A673 (cell line): Measurements from ENCODE around the gene GLMN. TPM values are rescaled to one million over a fixed set of nuclear protein-coding genes. Genes with fewer than 3 reads are reported as not detected.

Experiments
- BruUV-seq: library from RNA; stranded (reverse); fragments of 400-500 nt; replicated peaks from 2 replicates; lab custom pipeline; 2021; lab: Mats Ljungman, UMichigan
- CTCF ChIA-PET: fragments of 300-600 bp; sonication (Branson Sonifier 250); formaldehyde crosslinking; loops from one replicate; lab custom pipeline; 2022; ENCODE audit warnings: antibody characterized with exemption; lab: Charles Lee
- POLR2A ChIA-PET: fragments of 300-600 bp; sonication (Branson Sonifier 250); formaldehyde crosslinking; loops from one replicate; lab custom pipeline; 2022; ENCODE audit warnings: antibody characterized with exemption; ENCODE audit not compliant: low non-redundant PET; lab: Charles Lee
- DNase-seq: peaks from one replicate; pipeline ENCODE4 v3.0.0-alpha.2; 2015; ENCODE audit warnings: low spot score
- H3K27ac ChIP-seq: fragments of 200-600 bp; sonication (generic); 2 replicates; pipeline ENCODE4 v1.5.1; 2016; ENCODE audit warnings: mixed run types, low read depth, mild to moderate bottlenecking, mixed read lengths, antibody characterized with exemption, low read length; ENCODE audit not compliant: poor library complexity, severe bottlenecking
- H3K27me3 ChIP-seq: fragments of 200-600 bp; sonication (generic); replicated peaks from 2 replicates; pipeline ENCODE4 v1.6.1; 2017; ENCODE audit warnings: mixed run types, low read depth, mild to moderate bottlenecking, mixed read lengths, antibody characterized with exemption, low read length; ENCODE audit not compliant: insufficient read depth, poor library complexity
- H3K36me3 ChIP-seq: fragments of 200-600 bp; sonication (generic); 2 replicates; pipeline ENCODE4 v1.6.1; 2016; ENCODE audit warnings: mixed run types, mild to moderate bottlenecking, mixed read lengths, antibody characterized with exemption, low read length; ENCODE audit not compliant: insufficient read depth, poor library complexity, severe bottlenecking
- H3K4me1 ChIP-seq: fragments of 200-600 bp; sonication (generic); 2 replicates; pipeline ENCODE4 v1.6.1; 2017; ENCODE audit warnings: mixed run types, mild to moderate bottlenecking, mixed read lengths, antibody characterized with exemption, low read length; ENCODE audit not compliant: insufficient read depth, poor library complexity, severe bottlenecking
- H3K4me3 ChIP-seq: fragments of 200-600 bp; sonication (generic); 2 replicates; pipeline ENCODE4 v1.5.1; 2016; ENCODE audit warnings: low read depth, mixed run types, mild to moderate bottlenecking, mixed read lengths, low read length; ENCODE audit not compliant: poor library complexity, severe bottlenecking
- H3K9me3 ChIP-seq: fragments of 200-600 bp; sonication (generic); 2 replicates; pipeline ENCODE4 v1.6.1; 2016; ENCODE audit warnings: mixed run types, low read depth, mild to moderate bottlenecking, mixed read lengths, antibody characterized with exemption, low read length; ENCODE audit not compliant: poor library complexity, severe bottlenecking
- CTCF ChIP-seq: fragments of 300-800, 200-600 bp; sonication (generic); conservative IDR thresholded peaks from 2 replicates; pipeline ENCODE4 v1.5.1; 2017; ENCODE audit warnings: low read depth, mild to moderate bottlenecking, antibody characterized with exemption, low read length, moderate library complexity, mixed read lengths
- EZH2 ChIP-seq: fragments of 200-600 bp; sonication (generic); IDR thresholded peaks from 2 replicates; pipeline ENCODE4 v1.6.1; 2017; ENCODE audit warnings: borderline replicate concordance, low read depth, mild to moderate bottlenecking, mixed read lengths, antibody characterized with exemption, low read length; ENCODE audit not compliant: poor library complexity, severe bottlenecking
- intact Hi-C: fragments of 100-400 bp; cut with micrococcal nuclease; formaldehyde crosslinking; loops from one replicate; pipeline ENCODE4 v1.10.0; 2022; ENCODE audit not compliant: unreplicated experiment
- total RNA-seq: library from RNA; stranded (reverse); gene quantifications from 2 replicates; pipeline ENCODE4 v1.2.3, GENCODE V29; 2021

The GLMN gene
- total RNA-seq, 1 experiment from 2014 or later: 25.6 TPM

GRCh38 chr1:92277105-92277723, 21.6 kb downstream of the GLMN start:
- Histone ChIP-seq H3K27me3 (no peaks in the 10 kb centered on the region), H3K4me1 (no peaks in the 10 kb centered on the region), H3K9me3 (no peaks in the 10 kb centered on the region), H3K4me3 (no peak overlapping the region), H3K36me3 (peaks cover 4% of the 10 kb centered on the region), H3K27ac (no peak overlapping the region)
- CTCF ChIA-PET: no interaction called here
- intact Hi-C loops: no loop called here
- no TSS peak for BruUV-seq
- POLR2A ChIA-PET: no interaction called here
- TF ChIP-seq CTCF (no peak), EZH2 (no peak)
- DNase-seq: no peak

- ChIA-PET CTCF (no interaction called here), POLR2A (no interaction called here)
- BruUV-seq: no TSS peak
- DNase-seq: no peak
- no peaks in the 10 kb centered on the region for H3K27me3 ChIP-seq
- no peak for TF ChIP-seq CTCF
- TF ChIP-seq EZH2: no peak
- H3K36me3 ChIP-seq: peaks cover 4% of the 10 kb centered on the region
- no peaks in the 10 kb centered on the region for H3K4me1 ChIP-seq
- H3K4me3 ChIP-seq: no peak overlapping the region
- no peaks in the 10 kb centered on the region for H3K9me3 ChIP-seq
- no peak overlapping the region for H3K27ac ChIP-seq
- intact Hi-C loops: no loop called here
These were observed 22.7 kb downstream of the GLMN start for GRCh38 chr1:92276082-92276481.

- ChIA-PET CTCF (no interaction called here), POLR2A (interaction anchor here (0.7 kb wide), 1 partner anchor 248 kb away, joined by 3 read pairs; no protein-coding TSS in a partner anchor)
- H3K4me1 ChIP-seq: no peaks in the 10 kb centered on the region
- no peaks in the 10 kb centered on the region for H3K27me3 ChIP-seq
- no TSS peak for BruUV-seq
- TF ChIP-seq CTCF (no peak), EZH2 (no peak)
- intact Hi-C loops: no loop called here
- no peak overlapping the region for H3K27ac ChIP-seq
- peaks cover 4% of the 10 kb centered on the region for H3K36me3 ChIP-seq
- H3K4me3 ChIP-seq: no peak overlapping the region
- DNase-seq: no peak
- H3K9me3 ChIP-seq: no peaks in the 10 kb centered on the region
These were observed 23.8 kb downstream of the GLMN start for GRCh38 chr1:92274939-92275338.
